Activated naive CD4-positive, alpha-beta T cell (primary cell): ENCODE measurements around the gene DCDC2.
"Not testable (repeated sequence)": the region's sequence is repeated elsewhere in the genome, so short reads cannot be mapped to it uniquely, and the experiment has no call there.

Experiments
- DNase-seq, 4 experiments: peaks; one replicate each; lab custom pipeline; 2025; lab: John Stamatoyannopoulos, UW

DCDC2 gene

DNA sequence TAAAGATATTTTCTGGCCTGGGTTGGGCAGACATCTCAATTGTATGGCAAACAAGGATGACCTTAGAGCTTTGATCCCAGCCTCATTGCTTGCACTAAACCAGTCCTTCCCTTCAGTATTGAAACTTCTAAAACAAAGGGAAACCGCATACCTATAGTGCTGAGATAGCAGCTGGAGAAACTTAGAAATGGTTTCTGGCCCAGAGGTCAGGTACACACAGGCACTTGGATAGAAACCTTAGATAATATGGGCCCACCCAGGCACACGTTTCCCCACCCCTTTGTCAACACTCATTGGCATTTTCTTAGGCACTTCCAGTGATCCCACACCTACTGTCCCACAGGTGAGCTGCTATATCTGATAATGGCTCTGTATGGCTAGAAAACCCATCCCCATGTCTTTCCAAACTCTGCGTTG is 209.7 kb downstream of the DCDC2 start:
- DNase-seq = no peak

DNA sequence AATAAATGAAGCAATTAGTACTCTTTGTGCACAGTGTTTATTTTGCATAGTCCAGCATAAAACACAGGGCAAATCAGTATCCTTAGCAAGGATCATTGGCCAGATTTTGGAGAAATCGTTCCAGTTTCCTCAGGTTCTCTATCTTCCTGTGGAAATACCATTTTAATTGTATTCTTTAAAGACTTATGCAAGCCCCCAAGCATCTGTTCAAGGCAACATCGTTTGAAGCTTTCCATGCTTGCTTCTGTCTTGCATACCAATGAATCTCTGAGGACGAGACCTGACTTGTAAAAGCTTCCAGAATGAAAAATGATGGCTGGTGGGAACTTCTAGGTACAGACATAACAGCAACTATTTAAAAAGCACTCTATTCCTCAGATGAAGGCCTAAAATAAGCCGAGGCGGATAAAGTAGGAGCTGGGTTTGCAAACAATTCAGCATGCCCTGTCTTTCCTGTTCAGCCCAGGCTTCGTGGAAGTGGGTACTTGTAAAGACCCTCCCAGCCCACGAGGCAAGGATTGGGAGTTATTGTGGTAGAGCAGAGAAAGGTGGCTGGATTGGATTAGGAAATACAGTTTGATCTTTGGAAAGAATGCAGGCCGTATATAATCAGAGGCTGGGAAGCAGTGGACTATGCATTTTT is 210.2 kb downstream of the DCDC2 start:
- no peak for DNase-seq

- no peak for DNase-seq
These were observed 211.0 kb downstream of the DCDC2 start for GRCh38 chr6:24146871-24147270.

DNA sequence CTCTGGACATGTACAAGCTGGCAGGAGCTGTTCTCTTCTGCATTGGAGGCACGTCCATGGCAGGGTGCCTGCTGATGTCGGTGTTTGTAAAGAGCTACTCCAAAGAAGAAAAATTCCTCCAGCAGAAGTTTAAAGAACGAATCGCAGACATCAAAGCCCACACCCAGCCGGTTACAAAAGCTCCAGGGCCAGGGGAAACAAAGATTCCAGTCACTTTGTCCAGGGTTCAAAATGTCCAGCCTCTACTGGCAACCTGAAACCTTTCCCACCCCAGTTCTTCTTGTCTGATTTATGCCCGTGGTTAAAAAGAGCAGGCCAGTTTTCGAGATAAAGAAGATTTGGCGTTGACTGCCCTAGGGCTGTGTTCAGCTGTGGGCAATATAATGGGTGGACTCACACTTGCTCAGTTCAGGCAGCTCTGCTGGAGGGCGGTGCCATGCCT is 212.1 kb downstream of the DCDC2 start:
- DNase-seq = no peak

DNA sequence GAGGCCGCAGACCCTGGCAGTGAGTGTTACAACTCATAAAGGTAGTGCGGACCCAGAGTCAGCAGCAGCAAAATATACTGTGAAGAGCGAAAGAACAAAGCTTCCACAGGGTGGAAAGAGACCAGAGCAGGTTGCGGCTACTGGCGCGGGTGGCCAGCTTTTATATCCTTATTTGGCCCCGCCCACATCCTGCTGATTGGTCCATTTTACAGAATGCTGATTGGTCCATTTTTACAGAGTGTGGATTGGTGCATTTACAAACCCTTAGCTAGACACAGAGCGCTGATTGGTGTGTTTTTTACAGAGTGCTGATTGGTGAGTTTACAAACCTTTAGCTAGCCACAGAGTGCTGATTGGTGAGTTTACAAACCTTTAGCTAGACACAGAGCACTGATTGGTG is 215.1 kb downstream of the DCDC2 start:
- not testable (repeated sequence) for DNase-seq

DNA sequence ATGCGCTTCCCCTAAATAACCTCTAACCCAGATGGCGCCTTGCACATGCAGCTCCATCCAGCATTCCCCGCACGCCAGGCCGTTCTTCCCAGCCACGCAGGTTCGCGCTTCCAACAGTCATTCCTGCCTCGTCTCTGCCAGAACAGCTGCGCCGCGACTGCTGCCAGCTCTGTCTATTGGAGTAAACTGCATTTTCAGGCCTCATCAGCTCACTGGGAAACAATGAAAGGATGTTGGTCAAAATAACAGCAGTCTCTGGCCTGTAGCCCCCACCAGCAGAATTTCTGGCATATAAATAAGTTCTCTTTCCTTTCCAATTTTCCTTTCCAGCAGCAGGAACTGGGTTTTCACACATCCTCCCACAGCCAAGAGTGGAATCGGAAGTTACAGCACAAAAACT is 217.3 kb downstream of the DCDC2 start:
- DNase-seq = no peak

GRCh38 chr6:24139639-24140038 is 218.2 kb downstream of the DCDC2 start:
- no peak for DNase-seq

GRCh38 chr6:24139080-24139479 is 218.8 kb downstream of the DCDC2 start:
- DNase-seq = no peak

DNA sequence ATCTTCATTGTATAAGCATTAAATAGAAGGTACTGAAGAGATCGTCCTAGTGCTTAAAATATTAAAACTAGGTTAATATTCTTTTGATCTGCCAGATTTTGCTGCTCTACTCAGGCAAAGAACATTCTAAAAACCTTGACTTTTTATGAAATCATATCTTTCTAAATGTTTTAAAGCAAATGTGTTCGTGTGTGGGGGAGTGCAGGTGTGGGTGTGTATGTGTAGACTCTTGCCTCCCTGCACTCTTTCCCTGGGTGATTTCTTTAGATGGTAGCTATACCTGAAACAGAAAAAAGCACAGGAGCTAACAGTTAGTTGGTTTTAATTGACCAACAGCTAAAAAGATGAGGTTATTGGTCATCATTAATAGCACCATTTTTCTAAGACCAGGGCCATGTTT is 226.1 kb downstream of the DCDC2 start:
- no peak for DNase-seq

DNA sequence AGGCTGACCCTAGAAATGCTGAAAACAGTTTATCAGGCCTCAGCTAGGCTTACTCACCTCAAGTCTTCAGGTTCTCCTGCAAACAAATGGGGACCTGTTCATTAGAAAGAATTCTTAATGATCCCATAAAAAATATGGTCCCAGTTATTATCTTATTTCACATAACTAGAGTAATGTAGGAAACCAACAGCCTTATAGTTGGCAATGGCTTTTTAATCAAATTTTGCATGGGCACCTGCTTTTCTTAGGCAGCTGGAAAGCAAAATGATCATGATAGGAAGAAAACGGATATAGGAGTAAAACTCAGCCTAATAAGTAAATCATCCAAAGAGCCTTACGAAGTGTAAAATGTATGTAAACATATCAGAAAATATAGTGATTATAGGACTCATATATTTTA is 230.5 kb downstream of the DCDC2 start:
- no peak for DNase-seq

DNA sequence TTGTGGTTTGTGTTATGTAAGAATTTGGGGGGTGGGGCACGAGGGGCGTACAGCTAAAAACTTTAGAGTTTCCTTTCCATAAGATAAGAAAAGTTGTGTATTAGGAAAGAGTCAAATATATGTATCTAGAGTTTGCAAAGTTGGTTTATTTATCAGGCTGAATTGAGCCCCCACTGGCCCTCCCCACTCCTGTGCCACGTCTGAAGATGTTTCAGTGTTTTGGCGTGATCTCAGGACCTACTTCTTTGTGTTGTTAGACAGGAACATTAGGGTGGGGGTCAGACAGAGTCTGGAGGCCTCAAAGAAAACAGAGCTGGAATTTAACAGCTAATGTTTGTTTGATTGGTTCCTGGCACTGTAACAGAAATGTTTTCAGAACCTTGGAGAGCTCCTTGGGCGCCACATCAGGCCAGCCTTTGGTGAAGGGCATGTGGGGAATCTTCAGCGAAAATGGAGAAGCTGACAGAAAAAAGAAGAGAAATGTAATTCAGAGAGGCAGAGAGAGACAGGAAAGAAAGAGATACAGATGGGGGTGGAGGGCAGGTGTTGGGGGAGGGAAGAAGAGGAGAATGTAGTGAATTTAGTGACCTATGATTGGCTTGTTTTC is 231.2 kb downstream of the DCDC2 start:
- no peak for DNase-seq

DNA sequence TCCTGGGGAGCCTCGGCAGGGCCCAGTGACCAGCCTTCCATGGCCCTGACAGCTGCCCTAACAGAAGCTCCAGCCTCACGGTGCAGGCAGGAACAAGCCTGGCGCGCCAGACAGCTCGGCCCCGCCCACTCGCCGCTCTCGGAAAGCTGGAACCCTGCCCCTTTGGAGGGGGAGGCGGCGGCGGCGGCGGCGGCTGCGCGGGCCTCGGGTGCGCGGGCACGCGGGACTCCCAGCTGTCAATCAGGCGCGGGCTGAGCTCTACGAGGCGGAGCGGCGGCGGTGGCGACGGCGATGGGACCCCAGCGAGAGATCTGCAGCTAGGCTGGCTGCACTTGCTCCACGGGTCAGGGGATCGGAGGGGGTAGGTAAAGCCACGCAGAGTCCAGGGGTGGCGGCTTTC is 231.9 kb downstream of the DCDC2 start, which contains the start of gene NRSN1:
TSS of gene NRSN1 (plus strand) at position 236 of the 400 bp plus-strand sequence. CDS start 8,113 bp downstream, outside the sequence.
- DNase-seq = no peak

DNA sequence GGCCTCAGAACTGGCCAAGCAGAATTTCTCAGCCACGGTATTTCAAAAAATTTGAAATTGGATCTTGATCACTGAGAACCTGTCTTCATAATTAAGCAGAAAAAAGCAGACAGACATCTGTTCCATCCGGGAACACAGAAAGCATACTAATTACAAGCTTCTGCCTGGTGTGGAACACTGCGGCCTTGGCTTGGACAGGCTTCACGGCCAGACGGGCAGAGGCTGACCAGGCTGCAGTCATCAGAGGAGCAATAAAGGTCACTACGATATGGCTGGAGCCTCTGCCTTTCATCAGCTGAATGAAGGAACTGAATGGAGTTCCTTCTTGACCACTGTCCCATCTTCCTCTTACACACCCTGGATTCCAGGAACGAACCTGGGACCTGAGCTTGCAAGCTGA is 235.7 kb downstream of the DCDC2 start:
- DNase-seq = no peak
